Measurements from ENCODE around the gene TBC1D22A.

Gene TBC1D22A

DNA sequence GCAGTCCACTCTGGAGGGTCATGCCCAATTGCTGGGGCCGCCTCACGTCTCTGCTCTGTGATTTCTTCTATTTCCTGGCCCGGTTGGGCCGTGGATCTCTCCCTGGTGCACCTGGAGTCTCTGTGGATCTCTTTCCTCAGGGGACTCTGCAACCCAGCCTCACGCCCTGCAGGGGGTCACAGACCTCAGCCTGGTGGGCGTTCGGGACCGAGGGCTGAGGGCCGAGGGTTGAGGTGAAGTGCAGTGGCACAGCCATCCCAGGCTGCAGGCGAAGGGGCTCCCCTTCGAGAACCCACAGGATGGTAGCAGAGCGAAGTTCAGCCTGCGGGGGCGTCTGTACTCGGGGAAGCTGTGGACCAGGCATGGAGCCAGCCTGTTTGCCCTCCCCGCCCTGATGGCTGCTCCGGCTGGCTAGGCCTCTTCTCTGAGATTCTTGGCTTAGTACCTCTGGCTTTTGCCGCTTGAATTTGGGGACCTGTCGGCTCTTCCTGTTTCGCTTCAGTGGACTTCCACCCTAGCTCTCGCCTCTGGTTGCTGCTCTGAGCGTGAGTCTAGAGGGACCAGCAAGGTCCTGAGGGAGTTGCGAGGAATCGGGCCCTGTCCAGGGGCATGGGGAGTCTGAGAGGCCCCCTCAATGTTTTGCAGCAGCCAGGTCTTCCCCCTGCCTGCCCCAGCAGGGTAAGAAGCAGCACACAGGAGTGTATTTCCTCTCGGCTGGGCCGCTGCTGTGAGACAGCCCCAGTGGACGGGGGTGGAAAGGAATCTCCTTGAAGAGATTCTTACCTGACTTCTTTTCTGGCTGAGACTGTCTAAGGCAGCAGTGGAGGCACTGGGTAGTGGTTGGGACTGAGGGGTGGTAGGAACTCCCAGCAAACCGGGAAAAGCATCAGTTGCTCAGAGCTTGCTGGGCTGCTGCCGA, 140.8 kb downstream of the TBC1D22A start:
- no peak overlapping the region for H2AFZ ChIP-seq (ENCODE audit: low read depth, low read length)
- no peak for TF ChIP-seq CTCF (IDR thresholded peaks at IDR 0.05; ENCODE audit: low read depth, low read length)
- TF ChIP-seq EZH2phosphoT487 (IDR thresholded peaks at IDR 0.05; ENCODE audit: low read depth): no peak
- no peak overlapping the region for H3K4me2 ChIP-seq (ENCODE audit: low read length)
- no peaks in the 10 kb centered on the region for H3K9me3 ChIP-seq (ENCODE audit: insufficient read depth, low read length)
- no peak overlapping the region for H3K9ac ChIP-seq (ENCODE audit: low read length)
- no peak overlapping the region for H3K4me3 ChIP-seq (ENCODE audit: low read length)
- H3K4me1 ChIP-seq (ENCODE audit: low read length): no peaks in the 10 kb centered on the region
- no peak overlapping the region for H3K27ac ChIP-seq (ENCODE audit: low read length)
- peaks cover 70% of the 10 kb centered on the region for H3K79me2 ChIP-seq (ENCODE audit: low read length)
- H4K20me1 ChIP-seq (ENCODE audit: insufficient read depth, low read length): peaks cover 92% of the 10 kb centered on the region
- H3K27me3 ChIP-seq (ENCODE audit: low read depth, low read length): no peaks in the 10 kb centered on the region
- peaks cover 57% of the 10 kb centered on the region for H3K36me3 ChIP-seq (replicated peaks; ENCODE audit: low read depth, low read length)

GRCh38 chr22:46905415-46905814, 143.0 kb downstream of the TBC1D22A start:
- Histone ChIP-seq H3K4me2 (ENCODE audit: low read length) (no peak overlapping the region), H3K9ac (ENCODE audit: low read length) (no peak overlapping the region), H3K9me3 (ENCODE audit: insufficient read depth, low read length) (no peaks in the 10 kb centered on the region), H4K20me1 (ENCODE audit: insufficient read depth, low read length) (peaks cover 94% of the 10 kb centered on the region), H3K27ac (ENCODE audit: low read length) (no peak overlapping the region), H3K36me3 (replicated peaks; ENCODE audit: low read depth, low read length) (peaks cover 50% of the 10 kb centered on the region), H2AFZ (ENCODE audit: low read depth, low read length) (no peak overlapping the region), H3K79me2 (ENCODE audit: low read length) (peaks cover 83% of the 10 kb centered on the region), H3K4me3 (ENCODE audit: low read length) (no peak overlapping the region), H3K27me3 (ENCODE audit: low read depth, low read length) (no peaks in the 10 kb centered on the region), H3K4me1 (ENCODE audit: low read length) (no peaks in the 10 kb centered on the region)
- TF ChIP-seq CTCF (IDR thresholded peaks at IDR 0.05; ENCODE audit: low read depth, low read length) (no peak), EZH2phosphoT487 (IDR thresholded peaks at IDR 0.05; ENCODE audit: low read depth) (no peak)

DNA sequence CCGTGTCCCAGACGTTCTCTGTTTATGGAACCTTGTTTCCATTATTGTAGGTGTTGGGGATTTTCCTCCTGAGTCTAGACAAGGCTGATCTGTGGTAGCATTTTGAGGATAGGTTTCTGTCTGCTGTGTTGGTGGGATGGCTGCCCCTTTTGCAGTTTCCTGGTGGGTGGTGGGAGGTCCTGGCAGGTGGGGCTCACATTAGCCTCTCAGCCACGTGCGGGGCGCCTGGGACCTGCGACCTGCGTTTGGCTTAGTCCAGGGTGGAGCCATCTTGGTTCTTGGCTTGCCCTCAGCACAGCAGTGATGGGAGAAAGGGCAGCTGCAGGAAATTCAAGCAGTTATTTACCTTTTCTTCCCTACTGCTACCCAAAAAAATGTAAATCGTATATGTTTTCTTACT, 143.4 kb downstream of the TBC1D22A start:
- Histone ChIP-seq H3K9ac (ENCODE audit: low read length) (no peak overlapping the region), H2AFZ (ENCODE audit: low read depth, low read length) (no peak overlapping the region), H3K9me3 (ENCODE audit: insufficient read depth, low read length) (no peaks in the 10 kb centered on the region), H4K20me1 (ENCODE audit: insufficient read depth, low read length) (peaks cover 94% of the 10 kb centered on the region), H3K27ac (ENCODE audit: low read length) (no peak overlapping the region), H3K4me3 (ENCODE audit: low read length) (no peak overlapping the region), H3K27me3 (ENCODE audit: low read depth, low read length) (no peaks in the 10 kb centered on the region), H3K36me3 (replicated peaks; ENCODE audit: low read depth, low read length) (peaks cover 46% of the 10 kb centered on the region), H3K4me1 (ENCODE audit: low read length) (no peaks in the 10 kb centered on the region), H3K79me2 (ENCODE audit: low read length) (peaks cover 84% of the 10 kb centered on the region), H3K4me2 (ENCODE audit: low read length) (no peak overlapping the region)
- TF ChIP-seq EZH2phosphoT487 (IDR thresholded peaks at IDR 0.05; ENCODE audit: low read depth) (no peak), CTCF (IDR thresholded peaks at IDR 0.05; ENCODE audit: low read depth, low read length) (no peak)

DNA sequence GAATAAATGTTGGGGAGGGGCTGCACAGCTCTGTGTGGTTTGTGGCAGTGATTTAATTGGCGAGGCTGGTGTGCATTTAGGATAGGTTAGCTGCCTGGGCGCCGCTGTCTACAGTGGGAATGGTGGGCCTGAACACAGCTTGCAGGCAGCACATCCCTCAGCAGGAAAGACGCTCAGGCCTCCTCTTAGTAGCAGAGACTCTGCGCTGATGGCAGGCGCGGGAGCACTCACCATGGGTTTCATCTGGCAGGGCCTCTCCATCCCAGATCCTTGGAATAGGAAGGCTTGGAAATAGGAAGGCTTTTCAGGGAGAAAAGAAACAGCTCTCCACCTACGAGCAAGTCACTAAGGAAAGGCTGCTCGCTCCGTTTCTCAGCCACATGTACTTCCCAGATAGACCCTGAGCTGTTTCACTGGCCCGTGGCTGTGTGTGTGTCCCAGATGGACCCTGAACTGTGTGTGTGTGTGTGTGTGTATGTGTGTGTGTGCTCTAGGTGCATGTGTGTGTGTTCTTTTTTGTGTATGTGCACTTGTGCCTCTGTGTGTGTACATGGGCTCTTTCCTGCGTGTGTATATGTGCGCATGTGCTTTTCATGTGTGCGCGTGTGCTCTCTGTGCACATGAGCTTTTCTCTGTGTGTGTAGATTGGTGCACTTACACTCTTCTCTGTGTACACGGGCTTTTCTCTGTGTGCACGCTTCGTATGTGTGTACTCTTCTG, 144.0 kb downstream of the TBC1D22A start:
- Histone ChIP-seq H4K20me1 (ENCODE audit: insufficient read depth, low read length) (peaks cover 94% of the 10 kb centered on the region), H3K9me3 (ENCODE audit: insufficient read depth, low read length) (no peaks in the 10 kb centered on the region), H3K27ac (ENCODE audit: low read length) (no peak overlapping the region), H3K4me1 (ENCODE audit: low read length) (no peaks in the 10 kb centered on the region), H3K4me3 (ENCODE audit: low read length) (no peak overlapping the region), H3K36me3 (replicated peaks; ENCODE audit: low read depth, low read length) (peaks cover 41% of the 10 kb centered on the region), H3K79me2 (ENCODE audit: low read length) (peaks cover 77% of the 10 kb centered on the region), H3K27me3 (ENCODE audit: low read depth, low read length) (no peaks in the 10 kb centered on the region), H2AFZ (ENCODE audit: low read depth, low read length) (no peak overlapping the region), H3K4me2 (ENCODE audit: low read length) (no peak overlapping the region), H3K9ac (ENCODE audit: low read length) (no peak overlapping the region)
- TF ChIP-seq CTCF (IDR thresholded peaks at IDR 0.05; ENCODE audit: low read depth, low read length) (no peak), EZH2phosphoT487 (IDR thresholded peaks at IDR 0.05; ENCODE audit: low read depth) (no peak)

Measured in OCI-LY3 (cell line).